ENCODE results near the gene PANX2. TPM values are rescaled to one million over a fixed set of nuclear protein-coding genes. Genes with fewer than 3 reads are reported as not detected.

Gene PANX2
- total and polyA plus RNA-seq, 2 of the 4 experiments (the other 2 are of a cell fraction): 0.18 to 1.7 TPM

GRCh38 chr22:50148991-50149721 lies 21.4 kb upstream of the PANX2 start:
- POLR2A ChIA-PET (ENCODE audit: unreplicated experiment): no interaction called here
- H2BK5ac ChIP-seq (ENCODE audit: low read depth, low read length, poor library complexity, severe bottlenecking): no peak overlapping the region
- H3K14ac ChIP-seq (replicated peaks; ENCODE audit: low read depth, low read length): 0 out of 2 replicates have a peak overlapping the region, but pooled peaks have one; percentile 2
- 67% methylated on average over 14 of the region's 22 CpGs; no CpG with 5 or more reads in 1 of the 2 experiments for WGBS, 2 experiments (ENCODE audit: extremely low coverage in 2 of 2, insufficient read length in 1 of 2)
- no peak overlapping the region for H3K56ac ChIP-seq (ENCODE audit: extremely low read depth, insufficient read depth, low read length)
- H3K79me1 ChIP-seq (ENCODE audit: low read depth in 1 of 2, low read length in 2 of 2): no peaks in the 10 kb centered on the region
- H3K4me1 ChIP-seq (ENCODE audit: control insufficient read depth, insufficient read depth, low read length): no peaks in the 10 kb centered on the region; the same call in 1 of the 2 replicates
- no peak overlapping the region for H4K91ac ChIP-seq (ENCODE audit: insufficient read depth, low read depth, low read length)
- DNase-seq (peak; percentile 45), ATAC-seq (ENCODE audit: low read depth) (peak; percentile 55)
- CTCF ChIA-PET: interaction anchor here (1.2 to 1.3 kb wide), 2 partner anchors 9 to 11 kb away, joined by 4 read pairs; no protein-coding TSS in a partner anchor
- H3K4me2 ChIP-seq (ENCODE audit: low read depth, low read length): no peak overlapping the region
- H3K9ac ChIP-seq (ENCODE audit: low read depth, low read length): no peak overlapping the region
- H3K4me3 ChIP-seq (ENCODE audit: insufficient read depth, low read depth, low read length): no peak overlapping the region
- dilution Hi-C loops (cut with HindIII; ENCODE audit: low sequenced_read_pairs, unreplicated experiment): no loop called here
- no peak overlapping the region for H3K27ac ChIP-seq (ENCODE audit: insufficient read depth, low read length)
- no peaks in the 10 kb centered on the region for H3K9me3 ChIP-seq (ENCODE audit: control insufficient read depth, insufficient read depth, low read length)
- H3K9me1 ChIP-seq (ENCODE audit: insufficient read depth, low read length): no peaks in the 10 kb centered on the region
- intact Hi-C loops (cut with micrococcal nuclease): no loop called here
- H2BK120ac ChIP-seq (ENCODE audit: low read depth, low read length): no peak overlapping the region
- H3K4ac ChIP-seq (ENCODE audit: low read depth, low read length): no peak overlapping the region
- no peaks in the 10 kb centered on the region; the same call in 1 of the 2 replicates for H3K27me3 ChIP-seq (ENCODE audit: control insufficient read depth, insufficient read depth, low read length)
- peak overlapping the region; percentile 80 for H2AK9ac ChIP-seq (replicated peaks; ENCODE audit: low read depth, low read length, poor library complexity)
- no peak overlapping the region for H3K23ac ChIP-seq (ENCODE audit: low read depth, low read length)
- H2BK15ac ChIP-seq (ENCODE audit: low read depth, low read length): no peak overlapping the region
- H2AK5ac ChIP-seq (ENCODE audit: low read depth, low read length): no peak overlapping the region
- H2AFZ ChIP-seq (replicated peaks; ENCODE audit: low read length, poor library complexity): peak overlapping the region; percentile 65
- no peak overlapping the region for H4K5ac ChIP-seq (ENCODE audit: low read depth, low read length)
- H2BK20ac ChIP-seq (ENCODE audit: low read depth, low read length): no peak overlapping the region
- in situ Hi-C loops (cut with MboI; ENCODE audit: low sequenced_read_pairs): loop anchor here (5.0 kb wide), 1 partner anchor 63 kb away; no protein-coding TSS in a partner anchor
- no peaks in the 10 kb centered on the region; the same call in 1 of the 2 replicates for H4K20me1 ChIP-seq (ENCODE audit: insufficient read depth, low read length)
- H3K36me3 ChIP-seq (ENCODE audit: control insufficient read depth, insufficient read depth, low read length): peaks cover 11% of the 10 kb centered on the region; the same call in 1 of the 2 replicates
- H4K8ac ChIP-seq (ENCODE audit: low read depth in 2 of 2, low read length in 2 of 2): no peak overlapping the region
- no peak overlapping the region for H3K18ac ChIP-seq (ENCODE audit: low read depth, low read length)
- BruUV-seq (replicated peaks): no TSS peak
- TF ChIP-seq POLR2A (IDR thresholded peaks at IDR 0.05; ENCODE audit: low read depth, low read length) (no peak), RAD21 (IDR thresholded peaks at IDR 0.05; ENCODE audit: low read length) (peak; percentile 64), CTCF (conservative IDR thresholded peaks at IDR 0.05; ENCODE audit: low read depth, low read length) (peak; percentile 57), MAFK (IDR thresholded peaks at IDR 0.05; ENCODE audit: low read depth, low read length) (no peak), NFE2L2 (IDR thresholded peaks at IDR 0.05; ENCODE audit: low read depth, low read length) (no peak), BHLHE40 (IDR thresholded peaks at IDR 0.05; ENCODE audit: low read depth, low read length) (no peak), ELK1 (IDR thresholded peaks at IDR 0.05; ENCODE audit: borderline replicate concordance, low read depth, low read length) (no peak), CEBPB (IDR thresholded peaks at IDR 0.05; ENCODE audit: low read depth, low read length) (no peak), SMC3 (IDR thresholded peaks at IDR 0.05; ENCODE audit: low read depth, low read length) (peak; percentile 27; the same call in 1 of the 2 replicates), USF2 (IDR thresholded peaks at IDR 0.05; ENCODE audit: low read depth, low read length) (no peak), RCOR1 (IDR thresholded peaks at IDR 0.05; ENCODE audit: insufficient replicate concordance, low read length) (no peak), FOS (IDR thresholded peaks at IDR 0.05; ENCODE audit: low read depth, low read length) (no peak), CHD1 (IDR thresholded peaks at IDR 0.05; ENCODE audit: low read depth, low read length) (no peak), RFX5 (IDR thresholded peaks at IDR 0.05; ENCODE audit: low read depth, low read length) (no peak), MXI1 (IDR thresholded peaks at IDR 0.05; ENCODE audit: borderline replicate concordance, low read depth, low read length) (no peak)

All from IMR-90 (cell line).